ENCODE results near the gene CTDSPL2. TPM values are rescaled to one million over a fixed set of nuclear protein-coding genes. Genes with fewer than 3 reads are reported as not detected.

CTDSPL2 gene
- total and polyA plus RNA-seq, 2 of the 4 experiments (the other 2 are of a cell fraction), result 17.3 to 47.3 TPM

DNA sequence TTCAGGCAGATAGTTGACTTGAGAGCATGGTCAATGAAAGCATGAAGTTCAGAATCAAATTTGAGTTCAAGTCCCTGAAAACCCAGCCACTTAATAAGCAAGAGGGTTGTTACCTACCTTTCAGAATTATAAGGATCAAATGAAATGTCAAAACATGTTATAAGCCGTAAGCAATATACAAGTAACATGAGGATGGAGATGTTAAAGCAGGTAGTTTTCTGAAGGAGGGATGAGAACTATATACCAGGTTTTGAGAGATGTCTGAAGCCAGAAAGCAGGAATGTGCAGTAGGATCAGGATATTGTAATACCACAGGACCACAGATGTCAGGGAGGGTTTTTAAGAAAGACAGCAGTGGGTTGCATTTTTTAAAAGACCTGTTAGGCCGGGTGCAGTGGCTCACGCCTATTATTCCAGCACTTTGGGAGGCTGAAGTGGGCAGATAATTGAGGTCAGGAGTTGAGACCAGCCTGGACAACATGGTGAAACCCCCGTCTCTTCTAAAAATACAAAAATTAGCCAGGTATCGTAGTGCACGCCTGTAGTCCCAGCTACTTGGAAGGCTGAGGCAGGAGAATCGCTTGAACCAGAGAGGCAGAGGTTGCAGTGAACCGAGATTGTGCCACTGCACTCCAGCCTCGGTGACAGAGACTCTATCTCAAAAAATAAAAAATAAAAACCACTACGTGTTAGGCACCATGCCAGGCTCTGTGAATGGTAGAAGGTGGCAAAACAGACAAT lies 102.6 kb downstream of the CTDSPL2 start:
- Histone ChIP-seq H4K20me1 (ENCODE audit: insufficient read depth, low read length) (0 out of 2 replicates have a peak, but pooled peaks cover 1% of the 10 kb centered on the region), H4K5ac (ENCODE audit: low read depth, low read length) (no peak overlapping the region), H3K18ac (ENCODE audit: low read depth, low read length) (no peak overlapping the region), H3K23ac (ENCODE audit: low read depth, low read length) (no peak overlapping the region), H3K4me1 (ENCODE audit: control insufficient read depth, insufficient read depth, low read length) (no peaks in the 10 kb centered on the region), H3K79me1 (ENCODE audit: low read depth in 1 of 2, low read length in 2 of 2) (peaks cover 7 to 31% of the 10 kb centered on the region in 2 experiments), H4K8ac (ENCODE audit: low read depth in 2 of 2, low read length in 2 of 2) (no peak overlapping the region), H2BK20ac (ENCODE audit: low read depth, low read length) (no peak overlapping the region), H2BK5ac (ENCODE audit: low read depth, low read length, poor library complexity, severe bottlenecking) (no peak overlapping the region), H3K14ac (replicated peaks; ENCODE audit: low read depth, low read length) (no peak overlapping the region), H2BK120ac (ENCODE audit: low read depth, low read length) (no peak overlapping the region), H3K4ac (ENCODE audit: low read depth, low read length) (no peak overlapping the region), H3K4me3 (ENCODE audit: insufficient read depth, low read depth, low read length) (no peak overlapping the region), H3K4me2 (ENCODE audit: low read depth, low read length) (no peak overlapping the region), H2AK5ac (ENCODE audit: low read depth, low read length) (no peak overlapping the region), H2AFZ (replicated peaks; ENCODE audit: low read length, poor library complexity) (no peak overlapping the region), H3K27ac (ENCODE audit: insufficient read depth, low read length) (no peak overlapping the region), H3K9ac (ENCODE audit: low read depth, low read length) (no peak overlapping the region), H3K56ac (ENCODE audit: extremely low read depth, insufficient read depth, low read length) (no peak overlapping the region), H3K9me1 (ENCODE audit: insufficient read depth, low read length) (peaks cover 2% of the 10 kb centered on the region; the same call in 1 of the 2 replicates), H4K91ac (ENCODE audit: insufficient read depth, low read depth, low read length) (no peak overlapping the region), H2AK9ac (replicated peaks; ENCODE audit: low read depth, low read length, poor library complexity) (no peak overlapping the region), H3K36me3 (ENCODE audit: control insufficient read depth, insufficient read depth, low read length) (peaks cover 2% of the 10 kb centered on the region), H3K9me3 (ENCODE audit: control insufficient read depth, insufficient read depth, low read length) (no peaks in the 10 kb centered on the region), H2BK15ac (ENCODE audit: low read depth, low read length) (no peak overlapping the region), H3K27me3 (ENCODE audit: control insufficient read depth, insufficient read depth, low read length) (no peaks in the 10 kb centered on the region)
- 74% methylated on average over 3 of the region's 10 CpGs; no CpG with 5 or more reads in 1 of the 2 experiments for WGBS, 2 experiments (ENCODE audit: extremely low coverage in 2 of 2, insufficient read length in 1 of 2)
- DNase-seq (no peak), ATAC-seq (ENCODE audit: low read depth) (no peak)
- no TSS peak for BruUV-seq (replicated peaks)
- intact Hi-C loops (cut with micrococcal nuclease), result loop anchor here (10.0 kb wide), 1 partner anchor 655 kb away; no protein-coding TSS in a partner anchor
- in situ Hi-C loops (cut with MboI; ENCODE audit: low sequenced_read_pairs), result no loop called here
- ChIA-PET CTCF (no interaction called here), POLR2A (ENCODE audit: unreplicated experiment) (interaction anchor here (0.7 kb wide), 1 partner anchor 9 kb away, joined by 5 read pairs; no protein-coding TSS in a partner anchor)
- dilution Hi-C loops (cut with HindIII; ENCODE audit: low sequenced_read_pairs, unreplicated experiment), result no loop called here
- TF ChIP-seq POLR2A (IDR thresholded peaks at IDR 0.05; ENCODE audit: low read depth, low read length) (no peak), RCOR1 (IDR thresholded peaks at IDR 0.05; ENCODE audit: insufficient replicate concordance, low read length) (no peak), NFE2L2 (IDR thresholded peaks at IDR 0.05; ENCODE audit: low read depth, low read length) (no peak), MAFK (IDR thresholded peaks at IDR 0.05; ENCODE audit: low read depth, low read length) (no peak), FOS (IDR thresholded peaks at IDR 0.05; ENCODE audit: low read depth, low read length) (no peak), CHD1 (IDR thresholded peaks at IDR 0.05; ENCODE audit: low read depth, low read length) (no peak), SMC3 (IDR thresholded peaks at IDR 0.05; ENCODE audit: low read depth, low read length) (no peak), RFX5 (IDR thresholded peaks at IDR 0.05; ENCODE audit: low read depth, low read length) (no peak), BHLHE40 (IDR thresholded peaks at IDR 0.05; ENCODE audit: low read depth, low read length) (no peak), MXI1 (IDR thresholded peaks at IDR 0.05; ENCODE audit: borderline replicate concordance, low read depth, low read length) (no peak)
- TF ChIP-seq, protein P1, sequence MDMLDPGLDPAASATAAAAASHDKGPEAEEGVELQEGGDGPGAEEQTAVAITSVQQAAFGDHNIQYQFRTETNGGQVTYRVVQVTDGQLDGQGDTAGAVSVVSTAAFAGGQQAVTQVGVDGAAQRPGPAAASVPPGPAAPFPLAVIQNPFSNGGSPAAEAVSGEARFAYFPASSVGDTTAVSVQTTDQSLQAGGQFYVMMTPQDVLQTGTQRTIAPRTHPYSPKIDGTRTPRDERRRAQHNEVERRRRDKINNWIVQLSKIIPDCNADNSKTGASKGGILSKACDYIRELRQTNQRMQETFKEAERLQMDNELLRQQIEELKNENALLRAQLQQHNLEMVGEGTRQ (IDR thresholded peaks at IDR 0.05; ENCODE audit: low read depth, low read length), result no peak

All from IMR-90 (cell line).